ENCODE measurements around the gene COL11A2. TPM values are rescaled to one million over a fixed set of nuclear protein-coding genes. Genes with fewer than 3 reads are reported as not detected.

Gene COL11A2
- total RNA-seq, 3 donors from 2014 or later: 0.32 to 1.0 (median 0.98) TPM

DNA sequence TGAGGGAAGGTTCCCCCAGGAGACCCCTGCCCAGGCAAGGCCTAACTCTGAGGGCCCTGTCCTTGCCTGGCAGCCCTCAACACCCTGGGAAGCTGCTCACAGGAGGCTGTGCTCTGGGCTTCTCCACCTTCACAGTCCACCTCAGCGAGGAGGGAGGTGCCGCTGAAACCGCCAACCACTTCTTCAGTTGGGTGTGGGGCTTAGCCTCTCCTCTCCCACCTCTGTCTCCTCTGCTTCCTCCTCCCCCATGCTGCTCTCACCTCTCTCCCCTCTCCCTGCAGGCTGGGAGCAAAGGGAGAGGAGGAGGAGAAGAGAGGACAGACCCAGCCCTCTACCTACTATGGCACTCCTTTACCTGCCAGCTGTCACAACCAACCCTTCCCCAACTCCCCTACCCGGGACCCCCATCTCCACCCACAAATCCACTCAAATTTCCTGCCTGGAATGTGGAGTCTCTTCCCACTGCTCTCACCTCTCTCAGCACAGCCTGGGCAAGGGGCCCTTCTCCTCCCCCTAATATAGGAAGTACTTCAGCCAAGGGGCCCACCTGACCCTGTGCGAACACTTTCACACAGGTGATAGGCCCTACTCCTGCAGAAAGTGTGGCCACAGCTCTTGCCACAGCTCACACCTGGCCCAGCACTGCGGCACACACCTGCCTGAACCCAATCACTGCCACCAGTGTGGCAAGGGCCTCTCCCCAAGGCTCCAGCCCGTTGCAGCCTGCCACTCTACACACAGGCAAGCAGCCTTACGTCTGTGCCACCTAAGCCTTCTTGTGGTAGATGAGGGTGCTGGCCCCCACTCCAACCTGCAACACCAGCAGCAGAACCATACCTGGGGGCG, 23.2 kb upstream of the COL11A2 start:
- no peak for TF ChIP-seq POLR2AphosphoS5 (IDR thresholded peaks at IDR 0.05)
- TF ChIP-seq POLR2A (IDR thresholded peaks at IDR 0.05): no peak
- TF ChIP-seq, protein P1, sequence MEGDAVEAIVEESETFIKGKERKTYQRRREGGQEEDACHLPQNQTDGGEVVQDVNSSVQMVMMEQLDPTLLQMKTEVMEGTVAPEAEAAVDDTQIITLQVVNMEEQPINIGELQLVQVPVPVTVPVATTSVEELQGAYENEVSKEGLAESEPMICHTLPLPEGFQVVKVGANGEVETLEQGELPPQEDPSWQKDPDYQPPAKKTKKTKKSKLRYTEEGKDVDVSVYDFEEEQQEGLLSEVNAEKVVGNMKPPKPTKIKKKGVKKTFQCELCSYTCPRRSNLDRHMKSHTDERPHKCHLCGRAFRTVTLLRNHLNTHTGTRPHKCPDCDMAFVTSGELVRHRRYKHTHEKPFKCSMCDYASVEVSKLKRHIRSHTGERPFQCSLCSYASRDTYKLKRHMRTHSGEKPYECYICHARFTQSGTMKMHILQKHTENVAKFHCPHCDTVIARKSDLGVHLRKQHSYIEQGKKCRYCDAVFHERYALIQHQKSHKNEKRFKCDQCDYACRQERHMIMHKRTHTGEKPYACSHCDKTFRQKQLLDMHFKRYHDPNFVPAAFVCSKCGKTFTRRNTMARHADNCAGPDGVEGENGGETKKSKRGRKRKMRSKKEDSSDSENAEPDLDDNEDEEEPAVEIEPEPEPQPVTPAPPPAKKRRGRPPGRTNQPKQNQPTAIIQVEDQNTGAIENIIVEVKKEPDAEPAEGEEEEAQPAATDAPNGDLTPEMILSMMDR (IDR thresholded peaks at IDR 0.05): no peak
- no peak overlapping the region for H3K4me3 ChIP-seq

DNA sequence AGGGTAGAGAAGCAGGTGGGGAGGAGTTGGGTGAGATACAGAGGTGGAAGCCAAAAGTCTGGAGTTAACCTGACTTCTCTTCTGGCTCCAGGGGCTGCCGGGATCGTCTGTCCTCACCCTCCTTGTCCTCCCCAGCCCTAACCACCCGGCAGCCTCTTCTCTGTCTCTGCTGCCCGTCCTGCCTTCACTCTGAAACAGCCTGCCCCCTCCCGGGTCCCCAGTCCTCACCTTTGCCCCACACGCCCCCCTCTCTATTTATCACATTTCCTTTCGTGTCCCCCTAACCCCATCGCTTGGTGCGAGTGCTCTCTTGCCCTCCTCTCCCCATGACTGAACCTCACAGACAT, 21.7 kb upstream of the COL11A2 start:
- peak overlapping the region in 1 of 2 donors; percentile 25 for H3K27ac ChIP-seq
- H3K4me3 ChIP-seq: peak overlapping the region; percentile 44 to 65 (median 55)
- no peaks in the 10 kb centered on the region for H3K9me3 ChIP-seq
- TF ChIP-seq, protein P1 (IDR thresholded peaks at IDR 0.05): no peak
- no peak for TF ChIP-seq POLR2A (IDR thresholded peaks at IDR 0.05)
- TF ChIP-seq POLR2AphosphoS5 (IDR thresholded peaks at IDR 0.05): no peak
- intact Hi-C loops (cut with DNase I; ENCODE audit: low total_unique reads): no loop called here
- DNase-seq (ENCODE audit: low spot score in 2 of 2): no peak
- no peaks in the 10 kb centered on the region for H3K36me3 ChIP-seq
- no peaks in the 10 kb centered on the region for H3K4me1 ChIP-seq
- no peaks in the 10 kb centered on the region for H3K27me3 ChIP-seq

More for the DNA sequence above, 23.2 kb upstream of the COL11A2 start:
- H3K27ac ChIP-seq: no peak overlapping the region
- H3K27me3 ChIP-seq: no peaks in the 10 kb centered on the region
- no peaks in the 10 kb centered on the region for H3K9me3 ChIP-seq
- no peaks in the 10 kb centered on the region for H3K36me3 ChIP-seq
- intact Hi-C loops (cut with DNase I; ENCODE audit: low total_unique reads): no loop called here
- H3K4me1 ChIP-seq: no peaks in the 10 kb centered on the region
- DNase-seq (ENCODE audit: low spot score in 2 of 2): no peak

DNA sequence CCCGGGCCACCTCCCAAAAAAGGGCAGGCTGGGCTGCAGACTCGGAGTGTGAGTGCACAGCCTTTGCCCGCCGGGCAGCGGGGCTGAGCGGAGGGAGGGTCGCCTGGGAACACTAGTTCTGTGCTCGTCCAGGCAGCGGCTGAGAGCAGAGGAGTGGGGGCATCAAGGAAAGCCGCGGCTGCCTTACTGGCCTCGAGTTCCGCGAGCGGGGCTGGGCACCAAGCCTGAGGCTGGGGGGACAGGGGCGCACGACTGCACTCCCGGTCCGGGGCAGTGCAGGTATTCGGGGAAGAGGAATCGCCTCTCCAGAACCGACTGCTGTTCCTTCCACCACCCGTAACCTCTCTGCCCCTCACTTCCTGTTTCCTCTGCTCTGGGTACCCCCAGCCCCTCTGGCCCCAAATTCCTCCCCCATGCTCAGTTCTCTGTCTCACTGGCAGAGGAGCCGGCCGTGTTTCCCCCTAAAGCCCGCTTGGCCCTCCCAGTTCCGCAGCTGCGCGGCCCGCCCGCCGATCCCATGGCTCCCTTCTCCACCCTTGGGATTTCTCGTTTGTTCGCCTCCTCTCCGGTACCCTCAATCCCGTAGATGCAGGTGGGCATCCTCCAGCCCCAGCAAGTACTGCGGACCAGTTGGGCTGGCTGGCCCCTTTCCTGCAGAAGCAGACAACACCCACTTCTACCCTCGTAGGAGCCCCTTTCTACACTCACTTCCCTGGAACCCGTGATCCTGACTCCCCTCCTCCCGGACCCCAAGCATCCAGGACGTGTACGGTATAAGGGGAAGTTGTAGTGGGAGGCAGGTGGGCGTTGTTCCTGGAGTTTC, 21.1 kb upstream of the COL11A2 start:
- no peaks in the 10 kb centered on the region for H3K4me1 ChIP-seq
- H3K4me3 ChIP-seq: peak overlapping the region; percentile 44 to 65 (median 55)
- H3K27me3 ChIP-seq: no peaks in the 10 kb centered on the region
- H3K36me3 ChIP-seq: no peaks in the 10 kb centered on the region
- no peak for DNase-seq (ENCODE audit: low spot score in 2 of 2)
- intact Hi-C loops (cut with DNase I; ENCODE audit: low total_unique reads): no loop called here
- TF ChIP-seq POLR2AphosphoS5 (IDR thresholded peaks at IDR 0.05) (no peak), POLR2A (IDR thresholded peaks at IDR 0.05) (no peak)
- TF ChIP-seq, protein P1 (IDR thresholded peaks at IDR 0.05): no peak
- H3K9me3 ChIP-seq: no peaks in the 10 kb centered on the region
- peak overlapping the region in 1 of 2 donors; percentile 25 for H3K27ac ChIP-seq

GRCh38 chr6:33212857-33213165, 20.5 kb upstream of the COL11A2 start:
- intact Hi-C loops (cut with DNase I; ENCODE audit: low total_unique reads): no loop called here
- no peak for DNase-seq (ENCODE audit: low spot score in 2 of 2)
- TF ChIP-seq, protein P1 (IDR thresholded peaks at IDR 0.05): no peak
- TF ChIP-seq POLR2A (IDR thresholded peaks at IDR 0.05): no peak
- no peak for TF ChIP-seq POLR2AphosphoS5 (IDR thresholded peaks at IDR 0.05)
- Histone ChIP-seq H3K9me3 (no peaks in the 10 kb centered on the region), H3K36me3 (no peaks in the 10 kb centered on the region), H3K4me3 (peak overlapping the region; percentile 44 to 65 (median 55)), H3K27ac (no peak overlapping the region), H3K27me3 (no peaks in the 10 kb centered on the region), H3K4me1 (no peaks in the 10 kb centered on the region)
